ENCODE measurements around the gene IQSEC3. TPM values are rescaled to one million over a fixed set of nuclear protein-coding genes. Genes with fewer than 3 reads are reported as not detected.

Gene IQSEC3
- total and polyA plus RNA-seq, 2 of the 13 experiments (the other 11 are each of a cell fraction or from before 2014, with no cell fraction given), result not detected

GRCh38 chr12:143964-144649 is 77.5 kb downstream of the IQSEC3 start:
- peak overlapping the region; percentile 19; the same call in 1 of the 2 replicates for H3K9ac ChIP-seq (ENCODE audit: insufficient read depth, low read depth, low read length)
- no peaks in the 10 kb centered on the region for H3K36me3 ChIP-seq (replicated peaks in 1 of 2; ENCODE audit: control insufficient read depth in 1 of 2, insufficient read depth in 2 of 2, low read length in 2 of 2)
- POLR2A ChIA-PET, result interaction anchor here (0.7 to 1.1 kb wide), 4 partner anchors 14 to 76 kb away, joined by 3 to 4 read pairs (median 4); no protein-coding TSS in a partner anchor
- no peaks in the 10 kb centered on the region for H3K9me3 ChIP-seq (ENCODE audit: low read length)
- DNase-seq (ENCODE audit: low spot score), result peak; percentile 62
- H2AFZ ChIP-seq (ENCODE audit: low read length), result no peak overlapping the region
- H4K20me1 ChIP-seq (ENCODE audit: insufficient read depth, low read length), result no peaks in the 10 kb centered on the region
- H3K79me2 ChIP-seq (ENCODE audit: insufficient read depth, low read length), result no peaks in the 10 kb centered on the region
- peak overlapping the region; percentile 10 for H3K27ac ChIP-seq (ENCODE audit: extremely low read length, insufficient read depth, low read length)
- H3K4me1 ChIP-seq (ENCODE audit: insufficient read depth, low read length), result peaks cover 43% of the 10 kb centered on the region
- H3K4me3 ChIP-seq (replicated peaks in 1 of 3; ENCODE audit: insufficient read depth in 1 of 3, low read depth in 2 of 3, low read length in 3 of 3), result peak overlapping the region; percentile 20 to 62 (median 45); a peak in 5 of 6 replicates
- peak; percentile 72 for FAIRE-seq
- peak; percentile 79 for ATAC-seq
- intact Hi-C loops (cut with micrococcal nuclease; ENCODE audit: unreplicated experiment), result loop anchor here (1.0 kb wide), 1 partner anchor 38 kb away; no protein-coding TSS in a partner anchor
- in situ Hi-C loops (cut with HindIII; ENCODE audit: extremely low pct_ligation_motif_present, low pct_unique_long_range_greater_than_20kb), result no loop called here
- BruUV-seq (replicated peaks), result no TSS peak
- peaks cover 0 to 32% of the 10 kb centered on the region in 2 experiments; a peak in 3 of 5 replicates for H3K27me3 ChIP-seq (ENCODE audit: control insufficient read depth in 1 of 2, insufficient read depth in 2 of 2, low read length in 2 of 2)
- H3K4me2 ChIP-seq (ENCODE audit: low read depth, low read length), result peak overlapping the region; percentile 83
- CTCF ChIA-PET (ENCODE audit: low intra/inter-chr PET ratio, low total read pairs), result no interaction called here
- 41% methylated on average over 14 of the region's 19 CpGs for WGBS (ENCODE audit: low lambda C conversion rate)
- no peak for TF ChIP-seq ZNF124 (CRISPR knock-in tag; IDR thresholded peaks at IDR 0.05)
- TF ChIP-seq BCL6 (CRISPR knock-in tag; IDR thresholded peaks at IDR 0.05), result 0 out of 2 replicates have a peak, but pooled peaks have one; percentile 24
- 0 out of 2 replicates have a peak, but pooled peaks have one; percentile 24 for TF ChIP-seq TGIF2 (CRISPR knock-in tag; IDR thresholded peaks at IDR 0.05)
- peak; percentile 94 for TF ChIP-seq MAFG (CRISPR knock-in tag; IDR thresholded peaks at IDR 0.05)
- peak; percentile 76; the same call in 1 of the 2 replicates for TF ChIP-seq SP5 (CRISPR knock-in tag; IDR thresholded peaks at IDR 0.05; ENCODE audit: borderline replicate concordance, low read depth)
- no peak for TF ChIP-seq ZNF607 (CRISPR knock-in tag; IDR thresholded peaks at IDR 0.05; ENCODE audit: borderline replicate concordance)
- no peak for TF ChIP-seq ZBTB43 (CRISPR knock-in tag; conservative IDR thresholded peaks at IDR 0.05)
- TF ChIP-seq ZNF292 (CRISPR knock-in tag; IDR thresholded peaks at IDR 0.05; ENCODE audit: borderline replicate concordance, low read depth), result peak; percentile 59; the same call in 1 of the 2 replicates
- TF ChIP-seq ZMYM3 (CRISPR knock-in tag; IDR thresholded peaks at IDR 0.05), result peak; percentile 60; the same call in 1 of the 2 replicates
- TF ChIP-seq IKZF4 (CRISPR knock-in tag; IDR thresholded peaks at IDR 0.05; ENCODE audit: borderline replicate concordance, low read depth, not compliant biosample characterization), result no peak
- TF ChIP-seq RNF2 (conservative IDR thresholded peaks at IDR 0.05; ENCODE audit: low read depth), result no peak
- peak; percentile 54 for TF ChIP-seq HNF4G (IDR thresholded peaks at IDR 0.05; ENCODE audit: borderline replicate concordance, low read depth, low read length)
- no peak for TF ChIP-seq HNF4G (CRISPR knock-in tag; IDR thresholded peaks at IDR 0.05; ENCODE audit: borderline replicate concordance, low read depth)
- peak; percentile 52 for TF ChIP-seq POLR2G (IDR thresholded peaks at IDR 0.05; ENCODE audit: low read depth, low read length)
- TF ChIP-seq CSRNP2 (CRISPR knock-in tag; conservative IDR thresholded peaks at IDR 0.05; ENCODE audit: low read depth), result no peak
- 0 out of 2 replicates have a peak, but pooled peaks have one; percentile 31 for TF ChIP-seq TRAFD1 (CRISPR knock-in tag; IDR thresholded peaks at IDR 0.05; ENCODE audit: borderline replicate concordance)
- peak; percentile 97 for TF ChIP-seq MAFF (IDR thresholded peaks at IDR 0.05; ENCODE audit: low read depth, low read length)
- no peak for TF ChIP-seq MED13 (CRISPR knock-in tag; IDR thresholded peaks at IDR 0.05)
- 0 out of 2 replicates have a peak, but pooled peaks have one; percentile 27 for TF ChIP-seq ZNF441 (CRISPR knock-in tag; IDR thresholded peaks at IDR 0.05; ENCODE audit: borderline replicate concordance)
- 0 out of 2 replicates have a peak, but pooled peaks have one; percentile 27 for TF ChIP-seq ZNF788 (CRISPR knock-in tag; IDR thresholded peaks at IDR 0.05; ENCODE audit: borderline replicate concordance)
